ENCODE results near the gene TRIB2.

DNA sequence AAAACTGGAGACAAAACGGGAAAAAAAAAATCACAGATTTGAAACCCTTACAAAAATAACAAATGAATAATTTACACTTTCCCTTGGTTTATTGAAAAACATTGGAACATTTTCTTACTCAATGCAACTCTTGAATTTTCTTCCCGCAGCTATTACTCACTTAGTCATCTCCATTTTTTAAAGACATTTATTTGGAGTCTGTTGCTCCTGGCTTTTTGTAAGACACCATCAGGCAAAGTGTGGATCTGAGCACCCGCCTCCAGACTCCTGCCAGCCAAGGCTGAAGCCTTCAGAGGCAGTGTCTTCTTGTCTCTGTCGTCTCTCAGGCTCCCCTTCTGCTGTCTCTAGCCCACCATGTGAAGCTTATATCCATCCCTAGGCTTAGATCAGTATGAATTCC, 46.2 kb downstream of the TRIB2 start:
- TF ChIP-seq, protein P1, sequence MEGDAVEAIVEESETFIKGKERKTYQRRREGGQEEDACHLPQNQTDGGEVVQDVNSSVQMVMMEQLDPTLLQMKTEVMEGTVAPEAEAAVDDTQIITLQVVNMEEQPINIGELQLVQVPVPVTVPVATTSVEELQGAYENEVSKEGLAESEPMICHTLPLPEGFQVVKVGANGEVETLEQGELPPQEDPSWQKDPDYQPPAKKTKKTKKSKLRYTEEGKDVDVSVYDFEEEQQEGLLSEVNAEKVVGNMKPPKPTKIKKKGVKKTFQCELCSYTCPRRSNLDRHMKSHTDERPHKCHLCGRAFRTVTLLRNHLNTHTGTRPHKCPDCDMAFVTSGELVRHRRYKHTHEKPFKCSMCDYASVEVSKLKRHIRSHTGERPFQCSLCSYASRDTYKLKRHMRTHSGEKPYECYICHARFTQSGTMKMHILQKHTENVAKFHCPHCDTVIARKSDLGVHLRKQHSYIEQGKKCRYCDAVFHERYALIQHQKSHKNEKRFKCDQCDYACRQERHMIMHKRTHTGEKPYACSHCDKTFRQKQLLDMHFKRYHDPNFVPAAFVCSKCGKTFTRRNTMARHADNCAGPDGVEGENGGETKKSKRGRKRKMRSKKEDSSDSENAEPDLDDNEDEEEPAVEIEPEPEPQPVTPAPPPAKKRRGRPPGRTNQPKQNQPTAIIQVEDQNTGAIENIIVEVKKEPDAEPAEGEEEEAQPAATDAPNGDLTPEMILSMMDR (IDR thresholded peaks at IDR 0.05; ENCODE audit: low read depth, low read length), result no peak
- no peak for TF ChIP-seq MYC (IDR thresholded peaks at IDR 0.05; ENCODE audit: low read depth, low read length)
- no peak for TF ChIP-seq POLR2A (IDR thresholded peaks at IDR 0.05; ENCODE audit: extremely low read depth, insufficient read length)
